Measurements from ENCODE around the gene EIF2B2. TPM values are rescaled to one million over a fixed set of nuclear protein-coding genes. Genes with fewer than 3 reads are reported as not detected.
A peak's percentile ranks its signal among the peaks of the same experiment; 100 is the strongest.

Gene EIF2B2
- total and polyA plus RNA-seq, 2 experiments from 2014 or later: 40.6 to 50.2 TPM

GRCh38 chr14:74978416-74978947, 24.2 kb upstream of the EIF2B2 start:
- Histone ChIP-seq H3K9me3 (ENCODE audit: low read depth) (no peaks in the 10 kb centered on the region), H3K4me3 (no peak overlapping the region), H3K79me2 (ENCODE audit: insufficient read depth) (no peaks in the 10 kb centered on the region), H3K4me2 (ENCODE audit: unreplicated experiment) (no peak overlapping the region), H3K27ac (no peak overlapping the region), H3K27me3 (replicated peaks; ENCODE audit: insufficient read depth) (no peaks in the 10 kb centered on the region), H3K36me3 (ENCODE audit: low read depth) (no peaks in the 10 kb centered on the region), H3K9ac (no peak overlapping the region), H3K4me1 (ENCODE audit: insufficient read depth) (peaks cover 8% of the 10 kb centered on the region; the same call in 1 of the 2 replicates), H4K20me1 (ENCODE audit: insufficient read depth) (no peaks in the 10 kb centered on the region), H3K9me2 (ENCODE audit: insufficient read depth) (no peaks in the 10 kb centered on the region), H3F3A (ENCODE audit: insufficient read depth) (no peaks in the 10 kb centered on the region), H2AFZ (no peak overlapping the region)
- DNase-seq: peak; percentile 27
- in situ Hi-C loops (cut with MboI): no loop called here
- TF ChIP-seq EZH2 (IDR thresholded peaks at IDR 0.05; ENCODE audit: insufficient read depth, poor library complexity, severe bottlenecking) (no peak), EZH2phosphoT487 (IDR thresholded peaks at IDR 0.05; ENCODE audit: insufficient read depth, low read depth) (no peak)
- 72 to 74% methylated on average over 11 of the region's 11 CpGs for WGBS, 2 experiments (ENCODE audit: low coverage in 1 of 2, low lambda C conversion rate in 2 of 2, missing lambda C conversion rate in 2 of 2)

- Histone ChIP-seq H3K27ac (no peak overlapping the region), H4K20me1 (ENCODE audit: insufficient read depth) (no peaks in the 10 kb centered on the region), H3F3A (ENCODE audit: insufficient read depth) (no peaks in the 10 kb centered on the region), H3K9me3 (ENCODE audit: low read depth) (no peaks in the 10 kb centered on the region), H3K79me2 (ENCODE audit: insufficient read depth) (no peaks in the 10 kb centered on the region), H3K4me1 (ENCODE audit: insufficient read depth) (peaks cover 8% of the 10 kb centered on the region; the same call in 1 of the 2 replicates), H2AFZ (no peak overlapping the region), H3K4me3 (no peak overlapping the region), H3K27me3 (replicated peaks; ENCODE audit: insufficient read depth) (no peaks in the 10 kb centered on the region), H3K9me2 (ENCODE audit: insufficient read depth) (no peaks in the 10 kb centered on the region), H3K36me3 (ENCODE audit: low read depth) (no peaks in the 10 kb centered on the region), H3K9ac (no peak overlapping the region), H3K4me2 (ENCODE audit: unreplicated experiment) (no peak overlapping the region)
- TF ChIP-seq EZH2phosphoT487 (IDR thresholded peaks at IDR 0.05; ENCODE audit: insufficient read depth, low read depth) (no peak), EZH2 (IDR thresholded peaks at IDR 0.05; ENCODE audit: insufficient read depth, poor library complexity, severe bottlenecking) (no peak)
- in situ Hi-C loops (cut with MboI): no loop called here
- 82 to 94% methylated on average over 4 of the region's 4 CpGs for WGBS, 2 experiments (ENCODE audit: low coverage in 1 of 2, low lambda C conversion rate in 2 of 2, missing lambda C conversion rate in 2 of 2)
- DNase-seq: no peak
These were observed 23.7 kb upstream of the EIF2B2 start for GRCh38 chr14:74979029-74979428.

GRCh38 chr14:74979442-74980397, 23.0 kb upstream of the EIF2B2 start:
- H2AFZ ChIP-seq: no peak overlapping the region
- no peaks in the 10 kb centered on the region for H3K36me3 ChIP-seq (ENCODE audit: low read depth)
- H3K4me1 ChIP-seq (ENCODE audit: insufficient read depth): peaks cover 8% of the 10 kb centered on the region; the same call in 1 of the 2 replicates
- H3K9me2 ChIP-seq (ENCODE audit: insufficient read depth): no peaks in the 10 kb centered on the region
- DNase-seq: peak; percentile 45
- in situ Hi-C loops (cut with MboI): no loop called here
- no peaks in the 10 kb centered on the region for H3K9me3 ChIP-seq (ENCODE audit: low read depth)
- TF ChIP-seq EZH2phosphoT487 (IDR thresholded peaks at IDR 0.05; ENCODE audit: insufficient read depth, low read depth) (no peak), EZH2 (IDR thresholded peaks at IDR 0.05; ENCODE audit: insufficient read depth, poor library complexity, severe bottlenecking) (no peak)
- H3F3A ChIP-seq (ENCODE audit: insufficient read depth): no peaks in the 10 kb centered on the region
- H3K79me2 ChIP-seq (ENCODE audit: insufficient read depth): no peaks in the 10 kb centered on the region
- H3K9ac ChIP-seq: no peak overlapping the region
- no peak overlapping the region for H3K4me3 ChIP-seq
- no peaks in the 10 kb centered on the region for H3K27me3 ChIP-seq (replicated peaks; ENCODE audit: insufficient read depth)
- H3K4me2 ChIP-seq (ENCODE audit: unreplicated experiment): no peak overlapping the region
- no peaks in the 10 kb centered on the region for H4K20me1 ChIP-seq (ENCODE audit: insufficient read depth)
- WGBS, 2 experiments (ENCODE audit: low coverage in 1 of 2, low lambda C conversion rate in 2 of 2, missing lambda C conversion rate in 2 of 2): 62 to 71% methylated on average over 14 to 23 of the region's 23 CpGs
- H3K27ac ChIP-seq: no peak overlapping the region

- no peaks in the 10 kb centered on the region for H3K27me3 ChIP-seq (replicated peaks; ENCODE audit: insufficient read depth)
- no peak for TF ChIP-seq EZH2 (IDR thresholded peaks at IDR 0.05; ENCODE audit: insufficient read depth, poor library complexity, severe bottlenecking)
- TF ChIP-seq EZH2phosphoT487 (IDR thresholded peaks at IDR 0.05; ENCODE audit: insufficient read depth, low read depth): no peak
- no peaks in the 10 kb centered on the region for H3K9me2 ChIP-seq (ENCODE audit: insufficient read depth)
- H3K36me3 ChIP-seq (ENCODE audit: low read depth): no peaks in the 10 kb centered on the region
- H3K4me2 ChIP-seq (ENCODE audit: unreplicated experiment): no peak overlapping the region
- no peak overlapping the region for H3K4me3 ChIP-seq
- 95 to 98% methylated on average over 4 of the region's 4 CpGs for WGBS, 2 experiments (ENCODE audit: low coverage in 1 of 2, low lambda C conversion rate in 2 of 2, missing lambda C conversion rate in 2 of 2)
- no peak overlapping the region for H3K27ac ChIP-seq
- peaks cover 8% of the 10 kb centered on the region; the same call in 1 of the 2 replicates for H3K4me1 ChIP-seq (ENCODE audit: insufficient read depth)
- in situ Hi-C loops (cut with MboI): no loop called here
- no peak overlapping the region for H2AFZ ChIP-seq
- H3K9me3 ChIP-seq (ENCODE audit: low read depth): no peaks in the 10 kb centered on the region
- no peaks in the 10 kb centered on the region for H3F3A ChIP-seq (ENCODE audit: insufficient read depth)
- H4K20me1 ChIP-seq (ENCODE audit: insufficient read depth): no peaks in the 10 kb centered on the region
- H3K9ac ChIP-seq: no peak overlapping the region
- no peaks in the 10 kb centered on the region for H3K79me2 ChIP-seq (ENCODE audit: insufficient read depth)
- DNase-seq: no peak
These were observed 22.4 kb upstream of the EIF2B2 start for GRCh38 chr14:74980398-74980730.
